CD4-positive, alpha-beta T cell treated with Interleukin-17A for 4 hours (primary cell): ENCODE data around the gene RBM28.

Experiments used
- DNase-seq: peaks from one replicate; pipeline ENCODE4 v3.0.0-alpha.2; 2020; ENCODE audit warnings: mixed read lengths

Gene RBM28

DNA sequence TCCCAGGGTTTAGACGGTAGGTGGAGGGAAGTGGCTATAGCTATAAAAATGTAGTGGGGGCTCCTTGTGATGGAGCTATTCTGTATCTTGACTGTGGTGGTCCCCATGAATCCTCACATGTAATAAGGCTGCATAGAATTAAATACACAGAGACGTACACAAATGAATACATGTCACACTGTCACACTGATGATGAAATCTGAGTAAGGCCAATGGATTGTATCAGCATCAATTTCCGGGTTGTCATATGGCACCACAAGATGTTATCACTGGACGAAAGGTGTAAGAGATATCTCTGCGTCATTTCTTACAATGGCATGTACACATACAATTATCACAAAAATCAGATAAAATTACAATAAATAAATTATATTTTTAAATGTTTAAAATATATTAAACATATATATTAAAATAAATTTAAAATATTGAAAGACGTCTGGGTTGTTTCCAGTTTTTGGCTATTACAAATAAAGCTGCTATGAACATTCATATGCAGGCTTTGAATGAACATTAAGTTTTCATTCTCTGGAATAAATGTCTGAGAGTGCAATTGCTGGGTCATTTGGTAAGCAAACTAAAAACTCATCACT, 64.5 kb downstream of the RBM28 start:
- no peak for DNase-seq

DNA sequence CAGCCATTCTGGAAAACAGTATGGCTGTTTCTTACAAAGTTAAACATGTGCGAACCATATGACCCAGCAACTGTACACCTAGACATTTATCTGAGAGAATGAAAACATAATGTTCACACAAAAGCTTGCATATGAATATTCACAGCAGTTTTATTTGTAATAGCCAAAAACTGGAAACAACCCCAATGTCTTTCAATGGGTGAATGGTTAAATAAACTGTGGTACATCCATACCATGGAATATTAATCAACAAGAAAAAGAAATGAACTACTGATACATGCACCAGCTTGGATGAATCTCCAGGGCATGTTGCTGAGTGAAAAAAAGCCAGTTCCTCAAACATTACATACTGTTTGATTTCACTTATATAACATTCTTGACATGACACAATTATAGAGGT, 65.3 kb downstream of the RBM28 start:
- DNase-seq, result no peak

DNA sequence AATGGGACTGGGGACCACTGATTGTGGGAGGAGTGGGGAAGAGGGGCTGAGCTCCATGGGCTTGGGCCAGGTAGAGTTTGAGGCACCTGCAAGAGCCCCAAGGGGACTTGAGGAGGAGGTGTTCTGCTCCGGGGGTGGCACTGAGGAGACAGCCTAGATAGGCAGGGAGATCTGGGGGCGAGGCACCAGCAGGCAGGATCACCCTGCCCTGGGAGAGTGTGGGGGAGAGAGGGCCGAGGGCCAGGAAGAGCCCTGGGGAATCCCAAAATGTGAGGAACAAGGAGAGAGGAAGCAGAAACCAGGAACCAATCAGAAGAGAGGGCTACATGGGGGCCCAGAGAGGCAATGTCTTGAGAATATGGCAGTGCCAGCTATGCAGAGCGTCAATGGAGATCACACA, 68.0 kb downstream of the RBM28 start:
- no peak for DNase-seq

DNA sequence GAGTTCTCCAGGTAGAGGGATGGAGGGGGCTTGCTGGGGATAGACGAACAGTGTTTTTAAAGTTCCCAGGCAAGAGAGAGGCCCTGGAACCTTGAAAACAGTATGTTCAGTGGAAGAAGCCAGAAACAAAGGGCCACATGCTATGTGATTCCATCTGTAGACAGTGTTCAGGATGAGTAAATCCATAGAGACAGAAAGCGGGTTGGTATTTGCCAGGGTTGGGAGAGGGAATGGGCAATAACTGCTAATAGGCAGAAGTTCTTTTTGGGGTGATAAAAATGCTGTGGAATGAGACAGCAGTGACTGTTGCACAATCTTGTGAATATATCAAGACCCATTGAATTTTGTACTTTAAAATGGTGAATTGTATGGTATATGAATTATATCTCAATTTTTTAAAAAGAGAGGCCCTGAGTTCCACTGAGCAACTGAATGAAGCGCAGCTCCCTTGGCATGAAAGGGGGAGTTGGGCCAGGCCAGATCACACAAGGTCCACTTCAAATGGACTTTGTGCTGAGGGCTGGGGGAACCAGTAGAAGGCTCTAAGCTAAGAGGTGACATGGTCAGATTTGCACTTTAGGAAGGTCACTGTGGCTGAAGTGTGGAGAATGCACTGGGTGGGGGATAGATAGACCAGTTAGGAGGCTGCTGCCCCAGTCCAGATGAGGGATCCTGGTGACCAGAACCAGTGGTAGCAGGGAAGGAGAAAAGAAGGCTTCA, 68.7 kb downstream of the RBM28 start:
- no peak for DNase-seq

DNA sequence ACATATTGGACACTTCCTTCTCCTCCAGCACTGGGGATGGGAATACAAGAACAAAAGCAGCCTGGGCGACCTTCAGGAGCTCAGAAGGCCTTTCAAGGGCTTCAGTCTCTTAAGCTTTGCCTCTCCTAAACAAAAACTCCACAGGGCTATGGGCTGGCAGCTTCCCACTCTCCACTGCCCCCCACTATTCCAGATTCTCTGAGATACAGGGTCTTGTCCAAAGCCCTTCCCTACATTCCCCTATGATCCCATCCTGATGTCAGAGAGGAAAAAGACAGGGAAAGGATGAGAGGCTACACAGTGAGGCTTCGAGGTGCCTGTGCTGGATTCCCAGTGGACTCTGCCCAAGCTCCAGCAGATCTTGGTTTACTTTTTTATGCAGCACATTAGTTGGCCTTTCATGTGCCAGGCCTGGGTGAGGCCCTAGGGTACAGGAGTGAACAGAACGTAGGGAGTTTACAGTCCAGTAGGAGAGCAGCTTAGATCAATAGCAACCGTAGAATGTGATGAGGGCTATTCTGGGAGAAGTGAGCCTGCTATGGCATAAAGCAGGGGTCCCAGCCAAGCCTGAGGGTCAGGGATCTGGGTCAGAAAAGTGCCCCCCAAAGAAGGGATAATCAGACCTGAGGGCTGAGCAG, 69.3 kb downstream of the RBM28 start:
- no peak for DNase-seq

DNA sequence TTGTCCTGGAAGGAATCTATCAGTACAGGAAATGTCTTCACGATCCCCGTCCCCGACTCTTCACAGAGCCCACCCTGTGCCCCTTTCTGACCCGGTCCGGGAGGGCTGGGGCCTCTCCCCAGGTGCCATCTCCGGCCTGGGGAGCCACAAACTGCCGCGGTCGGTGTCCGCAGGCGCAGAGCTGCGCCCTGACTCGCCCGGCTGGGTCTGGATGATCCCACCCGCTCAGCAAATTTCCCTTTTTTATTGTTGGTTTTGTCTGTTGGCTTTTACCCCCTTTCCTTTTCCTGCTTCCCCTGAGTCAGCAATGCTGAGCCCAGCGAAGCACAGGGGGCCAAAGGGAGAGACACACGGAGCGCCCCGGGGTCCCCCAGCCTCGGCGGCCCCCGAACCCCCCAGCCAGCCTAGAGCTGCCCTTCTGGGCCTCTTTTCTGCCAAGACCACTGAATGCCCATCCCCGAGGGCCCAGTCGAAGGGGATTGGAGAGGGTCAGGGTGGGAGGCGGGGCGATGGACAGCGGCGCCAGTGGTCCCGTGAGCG, 71.7 kb downstream of the RBM28 start:
- no peak for DNase-seq

DNA sequence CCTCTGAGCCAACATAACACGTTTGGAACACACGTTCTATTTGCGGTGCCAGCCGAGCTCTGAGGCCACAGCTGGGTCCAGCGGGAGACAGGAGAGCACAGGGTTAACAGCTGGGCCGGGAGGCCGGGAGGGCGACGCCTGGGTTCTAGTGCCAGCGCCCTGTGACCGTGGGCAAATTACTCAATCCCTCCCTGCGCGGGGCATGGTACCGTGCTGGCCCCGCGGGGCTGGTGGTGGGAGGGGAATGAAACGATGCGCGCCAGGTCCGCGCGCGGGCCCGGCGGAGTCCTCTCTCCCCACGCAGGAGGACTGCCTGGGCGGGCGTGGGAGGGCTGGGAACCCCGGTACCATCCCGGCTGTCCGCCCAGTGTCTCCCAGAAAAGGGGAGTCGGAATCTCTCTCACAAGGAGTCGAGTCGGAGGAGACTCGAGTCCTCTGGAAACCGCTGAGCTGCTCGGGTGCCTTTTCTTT, 72.2 kb downstream of the RBM28 start:
- no peak for DNase-seq

DNA sequence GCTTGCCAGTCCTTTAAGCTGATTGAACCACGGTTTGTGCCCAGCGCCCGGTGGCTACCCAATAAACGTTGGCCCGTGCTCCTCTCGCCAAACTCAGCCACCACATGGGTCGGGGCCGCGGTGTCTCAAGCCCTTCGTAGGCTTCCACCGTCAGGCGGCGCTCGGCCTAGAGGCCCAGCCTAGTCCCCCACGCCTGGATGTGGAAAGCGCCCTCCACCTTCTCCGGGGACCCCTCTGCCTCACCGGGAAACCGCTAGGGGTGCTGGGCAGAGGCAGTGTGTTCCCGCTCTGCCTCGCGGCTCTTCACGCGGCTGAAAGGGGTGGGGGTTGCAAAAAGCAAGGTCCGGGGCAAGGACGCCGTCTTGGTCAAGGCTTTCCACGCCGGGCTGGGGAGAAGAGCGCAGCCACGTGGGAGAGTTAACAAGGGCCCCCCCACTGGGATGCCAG, 72.9 kb downstream of the RBM28 start:
- DNase-seq, result no peak

DNA sequence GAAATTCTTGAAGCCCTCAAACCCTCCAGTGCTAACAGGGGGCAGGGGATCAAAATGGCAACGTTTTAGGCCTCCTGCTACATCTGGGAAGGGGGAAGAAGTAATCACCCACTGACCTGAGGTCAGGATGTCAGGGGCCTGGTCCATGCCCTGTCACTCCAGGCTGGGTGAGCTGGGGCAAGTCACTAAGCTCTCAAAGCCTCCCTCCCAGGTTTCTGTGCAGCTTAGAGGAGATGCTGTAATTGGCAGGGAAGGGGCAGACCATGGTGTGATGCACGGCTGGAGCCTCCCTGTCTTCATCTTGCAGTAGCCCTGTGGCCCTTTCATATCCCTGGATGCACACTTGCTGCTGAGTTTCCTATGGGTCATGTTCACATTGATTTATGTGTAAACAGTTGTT, 75.5 kb downstream of the RBM28 start:
- no peak for DNase-seq

DNA sequence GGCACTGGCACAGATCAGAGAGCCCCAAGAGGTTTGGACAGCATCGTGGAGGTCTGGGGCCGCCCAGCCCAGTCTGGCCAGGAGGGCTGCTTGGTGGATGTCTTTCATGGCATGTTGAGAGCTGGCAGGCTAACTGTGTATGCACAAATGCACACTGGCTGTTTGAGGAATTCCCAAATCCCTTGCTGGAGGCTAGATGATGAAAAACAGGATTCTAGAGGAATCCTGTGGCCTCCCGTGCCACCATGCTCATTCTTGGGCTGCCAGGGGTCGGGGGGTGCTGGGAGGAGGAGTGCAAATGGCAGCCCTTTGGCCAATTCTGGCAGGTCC, 76.1 kb downstream of the RBM28 start:
- no peak for DNase-seq

DNA sequence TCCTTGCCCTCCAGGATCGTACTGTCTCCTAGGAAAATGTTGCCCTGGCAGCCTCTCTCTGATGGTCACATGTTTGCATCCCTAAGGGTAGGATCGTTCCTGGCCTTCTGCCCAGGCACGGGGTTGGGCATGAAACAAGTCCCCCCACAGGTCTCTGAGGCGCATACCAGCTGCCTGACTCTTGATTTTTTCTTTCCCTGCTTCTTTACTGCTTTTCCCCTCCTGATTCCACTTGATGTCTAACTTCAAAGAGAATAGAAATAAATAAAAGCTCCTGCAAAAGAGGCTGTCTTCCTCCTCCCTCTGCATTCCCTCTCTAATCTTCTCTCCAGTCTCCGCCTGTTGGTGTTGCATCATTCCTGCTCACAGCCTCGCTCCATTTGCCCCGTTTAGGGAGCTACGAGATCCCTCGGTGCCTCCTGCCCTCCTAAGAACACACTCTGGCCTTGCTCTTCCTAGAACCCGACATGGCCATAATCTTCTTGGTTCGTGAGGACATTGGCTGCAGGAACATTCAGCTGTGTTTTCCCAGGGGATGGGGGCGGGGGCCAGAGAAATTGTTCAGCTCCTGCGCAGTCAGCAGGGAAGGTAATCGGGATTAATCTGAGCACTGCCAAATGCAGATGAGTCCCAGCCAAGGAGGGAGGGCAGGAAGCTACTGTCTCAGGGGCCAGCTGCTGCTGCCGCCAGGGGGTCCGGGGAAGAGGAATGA, 76.7 kb downstream of the RBM28 start:
- DNase-seq, result no peak

DNA sequence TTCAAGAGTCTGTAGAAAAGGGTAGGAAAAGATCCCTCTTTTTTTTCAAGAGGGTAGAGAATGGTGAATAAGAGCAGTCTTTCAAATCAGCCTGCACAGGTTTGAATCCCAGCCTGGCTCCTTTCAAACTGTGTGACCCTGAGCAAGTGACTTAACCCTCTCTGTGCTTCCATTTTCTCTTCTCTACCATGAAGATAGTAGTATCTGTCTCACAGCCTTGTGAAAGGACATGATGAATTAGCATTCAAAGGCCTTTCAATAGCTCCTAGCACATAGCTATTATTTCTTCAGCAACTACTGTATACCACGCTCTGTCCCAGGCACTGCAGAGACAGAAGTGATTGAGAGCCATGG, 77.2 kb downstream of the RBM28 start:
- no peak for DNase-seq

DNA sequence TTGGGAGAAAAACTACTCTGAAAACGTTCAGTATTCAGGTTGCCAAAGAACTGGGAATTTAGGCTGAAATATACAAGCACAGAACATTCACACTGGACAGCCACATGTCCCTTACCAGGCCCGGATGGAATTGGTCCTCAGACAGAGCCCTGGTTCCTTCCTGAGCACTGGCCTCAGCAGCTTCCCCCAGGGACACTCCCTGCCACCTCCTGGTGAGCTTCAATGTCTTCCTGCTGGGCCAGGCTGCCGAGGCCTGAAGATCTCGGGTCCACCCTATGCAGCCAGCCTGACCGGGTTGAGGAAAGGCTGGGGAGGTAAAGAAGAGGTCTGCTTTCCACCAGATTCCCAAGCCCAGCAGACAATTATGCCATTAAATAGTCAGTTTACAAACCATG, 77.8 kb downstream of the RBM28 start:
- no peak for DNase-seq

DNA sequence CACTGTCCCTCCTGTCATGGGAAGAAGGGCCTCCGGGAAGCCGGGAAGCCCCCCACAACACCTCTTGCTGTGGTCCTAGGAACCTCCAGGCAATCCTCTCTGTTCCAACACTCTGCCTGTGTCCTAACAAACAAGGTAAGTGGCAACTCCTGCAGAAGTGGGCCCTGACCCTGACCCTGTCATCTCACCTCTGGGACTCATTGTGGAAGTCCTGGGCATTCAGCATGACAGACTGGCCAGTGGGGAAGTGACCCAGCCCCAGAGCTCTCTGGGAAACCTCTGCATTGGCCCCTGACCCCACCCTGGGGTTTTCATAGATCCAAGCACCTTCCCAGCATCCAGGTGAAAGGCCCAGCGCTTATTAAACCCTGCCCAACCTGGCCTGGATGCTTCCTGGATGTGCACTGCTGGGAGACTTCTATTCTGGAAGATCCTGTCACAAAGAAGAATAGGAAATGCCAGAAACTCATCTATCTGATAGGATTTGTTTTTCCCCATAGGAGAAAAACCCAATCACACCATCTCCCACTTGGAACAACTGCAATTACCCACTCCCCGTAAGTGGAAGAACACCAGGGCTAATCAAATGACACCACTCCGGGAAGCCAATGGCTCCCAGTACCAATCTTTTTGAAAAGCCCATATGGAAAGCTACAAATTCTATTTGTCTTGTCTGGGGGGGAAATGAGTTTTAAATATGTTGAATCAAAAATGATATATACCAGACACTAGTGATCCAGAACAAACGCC, 78.4 kb downstream of the RBM28 start:
- DNase-seq, result no peak

DNA sequence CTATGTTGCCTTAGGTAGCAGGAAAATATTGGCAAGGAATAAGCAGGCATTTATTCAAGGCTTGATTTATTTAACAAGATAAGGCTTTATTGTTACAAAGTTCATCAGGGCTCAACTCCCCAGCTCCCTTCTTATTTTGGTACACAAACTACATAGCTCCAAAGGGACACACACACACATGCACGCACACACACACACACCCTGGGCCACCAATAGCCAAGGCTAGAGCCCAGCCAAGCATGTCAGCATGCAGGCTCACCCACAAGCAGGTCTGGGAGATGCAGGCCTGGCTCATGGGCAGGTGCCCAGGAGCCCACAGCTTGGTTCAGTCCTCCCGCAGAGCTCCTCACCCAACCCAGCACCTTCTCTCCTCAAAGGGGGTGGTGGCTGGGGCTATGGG, 79.2 kb downstream of the RBM28 start:
- DNase-seq, result no peak

DNA sequence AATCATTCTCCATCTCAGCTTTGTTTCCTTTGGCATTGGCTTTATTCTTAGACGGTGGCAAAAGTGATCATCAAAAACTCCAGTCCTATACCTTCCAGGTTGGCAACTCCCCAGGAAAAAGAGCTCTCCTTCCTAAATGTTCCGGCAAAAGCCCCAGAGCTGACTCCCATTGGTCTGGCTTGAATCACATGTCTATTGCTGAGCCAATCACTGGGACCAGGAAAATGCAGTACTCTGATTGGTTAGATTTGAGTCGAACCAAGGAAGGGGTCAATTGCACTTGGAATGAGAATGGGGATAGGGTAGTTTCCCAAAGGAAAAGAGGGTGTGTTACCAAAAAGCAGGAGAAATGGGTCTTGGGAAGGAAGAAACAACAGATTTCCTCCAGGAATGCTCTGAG, 80.3 kb downstream of the RBM28 start:
- no peak for DNase-seq

DNA sequence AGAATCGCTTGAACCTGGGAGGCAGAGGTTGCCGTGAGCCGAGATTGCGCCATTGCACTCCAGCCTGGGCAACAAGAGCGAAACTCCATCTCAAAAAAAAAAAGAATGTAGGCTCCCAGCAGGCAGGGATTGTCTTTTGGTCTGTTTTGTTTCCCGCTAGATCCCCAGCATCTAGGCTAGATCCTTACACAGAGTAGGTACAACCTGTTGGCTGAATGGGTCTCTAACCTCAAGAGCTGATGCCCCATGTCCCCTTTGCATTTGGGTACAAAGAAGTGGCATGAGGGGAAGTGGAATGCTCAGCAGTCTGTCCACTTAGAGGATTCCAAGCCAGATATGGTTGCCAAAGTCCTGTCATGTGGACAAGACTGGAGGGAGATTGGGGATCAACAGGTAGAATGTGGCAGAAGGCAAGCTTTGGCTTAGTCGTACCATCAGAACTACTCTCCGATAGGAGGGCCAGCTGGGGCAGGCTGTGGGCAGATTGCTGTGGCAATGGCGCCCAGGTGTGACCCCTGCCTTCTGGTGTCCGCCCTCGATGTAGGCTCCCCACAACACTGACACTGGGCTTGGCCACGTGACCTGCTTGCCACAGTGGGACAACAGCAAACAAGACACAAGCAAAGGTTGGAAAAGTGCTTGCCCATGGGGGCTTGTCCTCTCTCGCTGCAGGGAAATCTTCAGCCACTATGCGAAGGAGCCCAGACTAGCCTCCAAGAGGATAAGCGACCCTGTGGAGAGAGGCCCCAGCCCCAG, 81.3 kb downstream of the RBM28 start:
- no peak for DNase-seq

DNA sequence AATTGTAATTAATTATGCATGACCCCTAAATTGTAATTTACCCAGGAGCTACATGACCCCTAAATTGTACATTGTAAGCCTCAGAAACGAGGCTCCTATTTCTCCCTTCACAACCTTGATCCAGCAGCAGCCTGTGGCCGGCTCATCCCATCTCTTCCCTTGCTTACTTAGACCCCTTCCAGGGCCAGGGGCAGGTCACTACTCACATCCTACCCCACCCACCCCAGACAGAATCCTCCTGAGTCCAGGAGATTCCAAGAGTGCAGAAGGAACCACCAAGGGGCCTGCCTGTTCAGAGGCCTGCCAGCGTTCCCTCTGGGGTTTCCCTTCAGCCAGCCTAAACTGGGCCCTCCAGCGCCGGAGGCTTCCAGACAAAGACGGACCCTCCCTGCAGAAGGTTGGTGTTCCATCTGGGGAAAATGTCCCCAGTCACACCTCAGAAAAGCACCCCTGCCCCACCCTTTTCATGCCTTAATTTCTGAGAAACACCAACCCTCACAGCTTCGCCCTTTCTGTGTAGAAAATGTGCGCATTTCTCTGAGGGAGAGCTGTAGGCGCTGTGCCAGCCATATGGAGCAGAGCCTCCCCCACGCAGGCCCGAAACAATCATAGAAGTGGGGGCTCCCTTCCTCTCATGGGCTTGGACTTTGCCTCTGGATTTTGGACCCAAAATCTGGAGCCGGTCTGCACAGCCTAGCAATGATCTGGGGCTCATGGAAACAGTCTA, 83.5 kb downstream of the RBM28 start:
- DNase-seq, result no peak

DNA sequence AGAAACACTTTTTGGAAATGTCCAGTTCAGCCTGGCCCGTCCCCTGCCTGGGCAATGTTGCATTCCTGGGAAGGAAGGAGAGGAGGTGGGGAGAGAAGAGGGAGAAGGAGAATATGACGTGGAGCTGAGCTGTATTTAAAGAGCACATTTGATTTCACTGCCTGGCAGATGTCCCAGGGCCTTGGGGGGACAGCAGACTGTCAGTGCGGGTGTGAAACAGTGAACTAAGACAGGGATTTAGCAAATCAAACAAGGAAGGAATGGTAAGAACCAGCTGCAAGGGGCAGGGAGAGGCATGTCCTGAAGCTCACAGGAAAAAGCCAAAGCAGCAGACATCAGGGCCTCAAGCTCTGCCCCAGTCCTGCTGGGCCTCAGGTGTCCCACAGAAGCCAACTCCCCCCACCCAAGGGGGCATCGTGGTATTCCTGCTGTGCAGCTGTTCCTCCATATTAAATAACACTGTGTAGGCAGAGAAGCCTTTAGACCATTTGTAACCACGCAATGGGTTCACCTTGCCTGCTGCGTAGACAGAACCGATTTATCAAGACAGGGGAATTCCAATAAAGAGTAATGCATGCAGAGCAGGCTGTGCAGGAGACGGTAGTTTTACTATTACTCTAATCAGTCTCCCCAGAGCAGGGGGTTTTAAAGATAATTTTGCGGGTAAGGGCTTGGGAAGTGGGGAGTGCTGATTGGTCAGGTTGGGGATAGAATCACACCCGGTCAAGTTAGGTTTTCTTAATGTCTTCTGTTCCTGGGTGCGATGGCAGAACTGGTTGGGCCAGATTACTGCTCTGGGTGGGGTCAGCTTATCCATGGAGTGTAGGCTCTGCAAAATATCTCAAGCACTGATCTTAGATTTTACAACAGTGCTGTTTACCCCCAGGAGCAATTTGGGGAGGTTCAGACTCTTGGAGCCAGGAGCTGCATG, 84.3 kb downstream of the RBM28 start:
- DNase-seq, result no peak

DNA sequence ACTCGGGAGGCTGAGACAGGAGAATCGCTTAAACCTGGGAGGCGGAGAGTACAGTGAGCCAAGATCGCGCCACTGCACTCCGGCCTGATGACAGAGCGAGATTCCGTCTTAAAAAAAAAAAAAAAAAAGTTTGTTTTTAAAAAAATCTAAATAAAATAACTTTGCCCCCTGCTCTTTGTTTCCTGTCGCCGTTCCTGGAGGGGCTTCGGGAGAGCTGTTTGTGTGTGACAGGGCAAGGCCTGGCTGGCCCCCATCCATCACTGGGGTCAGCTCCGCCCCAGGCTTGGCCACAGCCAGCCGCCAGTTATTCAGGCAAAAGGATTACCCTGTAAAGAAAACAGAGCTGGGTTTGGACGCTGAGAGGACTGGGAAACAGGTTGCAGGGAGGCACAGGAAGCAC, 86.2 kb downstream of the RBM28 start:
- no peak for DNase-seq
